ENCODE results near the gene TEKTIP1.

DNA sequence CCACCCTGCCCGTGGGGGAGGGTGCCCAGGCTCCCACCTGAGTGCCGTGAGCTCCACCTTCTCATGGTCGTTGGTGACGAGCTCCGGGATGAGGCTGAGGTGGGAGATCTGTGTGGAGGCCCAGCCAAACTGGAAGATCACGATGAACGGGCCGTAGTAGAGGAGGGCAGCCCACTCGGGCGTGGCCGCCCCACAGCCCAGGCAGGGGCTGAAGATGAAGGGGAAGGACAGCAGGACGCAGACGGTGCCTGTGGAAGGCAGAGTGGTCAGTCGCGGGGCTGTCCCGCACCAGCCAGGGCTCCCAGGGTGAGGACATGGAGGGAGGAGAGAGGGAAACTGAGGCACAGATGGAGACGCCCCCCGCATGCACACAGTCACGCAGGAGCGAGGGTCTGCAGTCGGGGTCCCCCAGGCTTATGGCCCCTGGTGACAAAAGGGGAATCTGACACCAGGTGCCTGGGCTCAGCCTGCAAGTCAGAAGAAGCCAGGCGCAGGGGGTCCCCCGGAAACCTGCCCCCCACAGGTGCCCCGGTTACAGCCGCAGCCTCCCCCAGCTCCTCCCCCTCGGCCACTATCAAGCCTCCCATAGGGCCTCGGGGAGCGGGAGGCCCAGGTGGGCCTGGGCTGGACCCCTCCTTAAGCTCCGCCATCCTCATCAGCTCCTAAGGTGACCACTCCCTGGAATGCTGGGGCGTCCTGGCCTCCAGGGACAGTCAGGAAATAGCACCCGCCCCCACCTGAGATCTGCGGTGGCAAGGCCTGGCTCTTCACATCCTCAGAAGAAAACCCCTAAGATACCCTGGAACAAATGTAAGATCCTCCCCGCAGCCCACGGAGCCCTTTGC lies 12.2 kb downstream of the TEKTIP1 start:
- TF ChIP-seq POLR2A (IDR thresholded peaks at IDR 0.05) (no peak), POLR2AphosphoS5 (IDR thresholded peaks at IDR 0.05) (no peak), EP300 (IDR thresholded peaks at IDR 0.05) (no peak)
- TF ChIP-seq, protein P1, sequence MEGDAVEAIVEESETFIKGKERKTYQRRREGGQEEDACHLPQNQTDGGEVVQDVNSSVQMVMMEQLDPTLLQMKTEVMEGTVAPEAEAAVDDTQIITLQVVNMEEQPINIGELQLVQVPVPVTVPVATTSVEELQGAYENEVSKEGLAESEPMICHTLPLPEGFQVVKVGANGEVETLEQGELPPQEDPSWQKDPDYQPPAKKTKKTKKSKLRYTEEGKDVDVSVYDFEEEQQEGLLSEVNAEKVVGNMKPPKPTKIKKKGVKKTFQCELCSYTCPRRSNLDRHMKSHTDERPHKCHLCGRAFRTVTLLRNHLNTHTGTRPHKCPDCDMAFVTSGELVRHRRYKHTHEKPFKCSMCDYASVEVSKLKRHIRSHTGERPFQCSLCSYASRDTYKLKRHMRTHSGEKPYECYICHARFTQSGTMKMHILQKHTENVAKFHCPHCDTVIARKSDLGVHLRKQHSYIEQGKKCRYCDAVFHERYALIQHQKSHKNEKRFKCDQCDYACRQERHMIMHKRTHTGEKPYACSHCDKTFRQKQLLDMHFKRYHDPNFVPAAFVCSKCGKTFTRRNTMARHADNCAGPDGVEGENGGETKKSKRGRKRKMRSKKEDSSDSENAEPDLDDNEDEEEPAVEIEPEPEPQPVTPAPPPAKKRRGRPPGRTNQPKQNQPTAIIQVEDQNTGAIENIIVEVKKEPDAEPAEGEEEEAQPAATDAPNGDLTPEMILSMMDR (IDR thresholded peaks at IDR 0.05) = no peak
